K562 (cell line): ENCODE results near the gene CACNG7. TPM values are rescaled to one million over a fixed set of nuclear protein-coding genes. Genes with fewer than 3 reads are reported as not detected.

Source experiments
- CBX3 ChIP-seq, 2 experiments: IDR thresholded peaks; 1 replicate in 1 of 2; 2 replicates in 1 of 2; pipeline ENCODE4 v1.6.1; 2012; ENCODE audit warnings: inconsistent platforms in 2 of 2, low read length in 2 of 2, borderline replicate concordance in 1 of 2, control low read depth in 1 of 2
- STAT6 ChIP-seq: sonication (generic); formaldehyde crosslinking; IDR thresholded peaks from 2 replicates; pipeline ENCODE4 v1.8.1; 2023; ENCODE audit warnings: mild to moderate bottlenecking, missing genetic modification reagents
- ZNF511 ChIP-seq: sonication (generic); formaldehyde crosslinking; IDR thresholded peaks from 2 replicates; pipeline ENCODE4 v1.8.0; 2022; ENCODE audit warnings: mild to moderate bottlenecking, missing genetic modification reagents
- ZNF77 ChIP-seq: fragments of 250-450 bp; sonication (Bioruptor Pico); IDR thresholded peaks from 2 replicates; pipeline ENCODE4 v1.5.0; 2020
- microRNA counts: library from miRNA; unstranded; fragments of <30 nt; microRNA quantifications from one replicate; lab custom pipeline; 2016
- polyA plus RNA-seq, 8 experiments: library from polyadenylated mRNA; depleted of rRNA in 4 of 8; stranded (reverse) in 5 of 8; unstranded in 3 of 8; fragments of >200 nt; fragmentation: Nextera tagmentation in 2 of 8; fragmentation: Illumina TruSeq in 1 of 8; extraction: Ambion mirVana in 2 of 8; extraction: Trizol in 1 of 8; gene quantifications; 2 replicates each; pipeline versions ENCODE4 v1.2.1 to v1.2.3, GENCODE V29; 2011 to 2014; ENCODE audit warnings: inconsistent platforms in 1 of 8, missing spikeins in 1 of 8
- total RNA-seq, 7 experiments: library from RNA; depleted of rRNA in 6 of 7; stranded (reverse); fragments of >200 nt in 6 of 7; fragmentation: Illumina TruSeq in 2 of 7; extraction: Trizol in 2 of 7; gene quantifications; 2 replicates each; pipeline versions ENCODE4 v1.2.1 to v1.2.3, GENCODE V29; 2011 to 2021; ENCODE audit warnings: low replicate concordance in 1 of 7

CACNG7 gene
- total and polyA plus RNA-seq, 9 of the 15 experiments (the other 6 are each of a cell fraction or from before 2014, with no cell fraction given): not detected

GRCh38 chr19:53993448-53993847, 84.4 kb downstream of the CACNG7 start (continued):
- TF ChIP-seq STAT6 (CRISPR knock-in tag) (no peak), ZNF77 (CRISPR knock-in tag) (no peak), ZNF511 (CRISPR knock-in tag) (no peak), CBX3 (IDR thresholded peaks at IDR 0.05; ENCODE audit: borderline replicate concordance in 1 of 2, low read length in 2 of 2) (no peak)

MicroRNAs encoded within 50 kb of the gene (microRNA counts, 767-probe panel; counts per million panel counts)
- not detected for microRNA hsa-miR-935 (lab: Ali Mortazavi, UCI)

Other genes with a start within 250 kb of the CACNG7 start
Only the 7 nearest of the 12 such genes appear.
- not detected in 2 replicates for gene NLRP12, start 85.0 kb upstream of the CACNG7 start, total RNA-seq (2014; rRNA removed)
- not detected in 2 replicates for gene NLRP12, start 85.0 kb upstream of the CACNG7 start, total RNA-seq (2014; rRNA removed; fragmentation: Illumina TruSeq; extraction: Trizol)
- not detected in 2 replicates for gene NLRP12, start 85.0 kb upstream of the CACNG7 start, total RNA-seq (2015; rRNA removed; fragmentation: Illumina TruSeq; extraction: Trizol)
- 0.04 TPM in 1 of 2 replicates, not detected in the other for gene NLRP12, start 85.0 kb upstream of the CACNG7 start, total RNA-seq (2021)
- not detected in 2 replicates for gene NLRP12, start 85.0 kb upstream of the CACNG7 start, polyA plus RNA-seq (2011; rRNA removed)
- gene NLRP12, start 85.0 kb upstream of the CACNG7 start, polyA plus RNA-seq (2014; fragmentation: Illumina TruSeq; extraction: Trizol): not detected in 2 replicates
- not detected for gene NLRP12, start 85.0 kb upstream of the CACNG7 start, polyA plus RNA-seq (2014; fragmentation: Nextera tagmentation; extraction: Ambion mirVana)
- 0.03 TPM in 1 of 2 replicates, not detected in the other for gene NLRP12, start 85.0 kb upstream of the CACNG7 start, polyA plus RNA-seq (2014; rRNA removed)
- gene MYADM, start 41.4 kb upstream of the CACNG7 start, total RNA-seq (2014; rRNA removed): 4.5 and 14.4 TPM in 2 replicates
- 6.7 and 7.1 TPM in 2 replicates for gene MYADM, start 41.4 kb upstream of the CACNG7 start, total RNA-seq (2014; rRNA removed; fragmentation: Illumina TruSeq; extraction: Trizol)
- gene MYADM, start 41.4 kb upstream of the CACNG7 start, total RNA-seq (2015; rRNA removed; fragmentation: Illumina TruSeq; extraction: Trizol): 14.4 and 16.0 TPM in 2 replicates
- gene MYADM, start 41.4 kb upstream of the CACNG7 start, total RNA-seq (2021): 65.5 and 70.3 TPM in 2 replicates
- gene MYADM, start 41.4 kb upstream of the CACNG7 start, polyA plus RNA-seq (2011; rRNA removed): 5.6 and 17.2 TPM in 2 replicates
- gene MYADM, start 41.4 kb upstream of the CACNG7 start, polyA plus RNA-seq (2014; fragmentation: Illumina TruSeq; extraction: Trizol): 26.1 and 44.1 TPM in 2 replicates
- 10 to 100 TPM; 10.4 to 24.8 TPM for gene MYADM, start 41.4 kb upstream of the CACNG7 start, polyA plus RNA-seq (2014; fragmentation: Nextera tagmentation; extraction: Ambion mirVana)
- 18.5 and 19.5 TPM in 2 replicates for gene MYADM, start 41.4 kb upstream of the CACNG7 start, polyA plus RNA-seq (2014; rRNA removed)
- not detected in 2 replicates for gene PRKCG, start 27.1 kb upstream of the CACNG7 start, total RNA-seq (2014; rRNA removed)
- gene PRKCG, start 27.1 kb upstream of the CACNG7 start, total RNA-seq (2014; rRNA removed; fragmentation: Illumina TruSeq; extraction: Trizol): not detected in 2 replicates
- gene PRKCG, start 27.1 kb upstream of the CACNG7 start, total RNA-seq (2015; rRNA removed; fragmentation: Illumina TruSeq; extraction: Trizol): not detected in 2 replicates
- 0.09 TPM in 1 of 2 replicates, not detected in the other for gene PRKCG, start 27.1 kb upstream of the CACNG7 start, total RNA-seq (2021)
- 0.04 TPM in 1 of 2 replicates, not detected in the other for gene PRKCG, start 27.1 kb upstream of the CACNG7 start, polyA plus RNA-seq (2011; rRNA removed)
- gene PRKCG, start 27.1 kb upstream of the CACNG7 start, polyA plus RNA-seq (2014; fragmentation: Illumina TruSeq; extraction: Trizol): not detected in 2 replicates
- gene PRKCG, start 27.1 kb upstream of the CACNG7 start, polyA plus RNA-seq (2014; fragmentation: Nextera tagmentation; extraction: Ambion mirVana): not detected
- gene PRKCG, start 27.1 kb upstream of the CACNG7 start, polyA plus RNA-seq (2014; rRNA removed): not detected in 2 replicates
- 0.05 TPM in 1 of 2 replicates, not detected in the other for gene CACNG8, start 53.7 kb downstream of the CACNG7 start, total RNA-seq (2014; rRNA removed)
- not detected in 2 replicates for gene CACNG8, start 53.7 kb downstream of the CACNG7 start, total RNA-seq (2014; rRNA removed; fragmentation: Illumina TruSeq; extraction: Trizol)
- not detected in 2 replicates for gene CACNG8, start 53.7 kb downstream of the CACNG7 start, total RNA-seq (2015; rRNA removed; fragmentation: Illumina TruSeq; extraction: Trizol)
- 0.02 TPM in 1 of 2 replicates, not detected in the other for gene CACNG8, start 53.7 kb downstream of the CACNG7 start, total RNA-seq (2021)
- not detected in 2 replicates for gene CACNG8, start 53.7 kb downstream of the CACNG7 start, polyA plus RNA-seq (2011; rRNA removed)
- gene CACNG8, start 53.7 kb downstream of the CACNG7 start, polyA plus RNA-seq (2014; fragmentation: Illumina TruSeq; extraction: Trizol): not detected in 2 replicates
- gene CACNG8, start 53.7 kb downstream of the CACNG7 start, polyA plus RNA-seq (2014; fragmentation: Nextera tagmentation; extraction: Ambion mirVana): not detected
- not detected in 2 replicates for gene CACNG8, start 53.7 kb downstream of the CACNG7 start, polyA plus RNA-seq (2014; rRNA removed)
- not detected in 2 replicates for gene CACNG6, start 82.4 kb downstream of the CACNG7 start, total RNA-seq (2014; rRNA removed)
- not detected in 2 replicates for gene CACNG6, start 82.4 kb downstream of the CACNG7 start, total RNA-seq (2014; rRNA removed; fragmentation: Illumina TruSeq; extraction: Trizol)
- gene CACNG6, start 82.4 kb downstream of the CACNG7 start, total RNA-seq (2015; rRNA removed; fragmentation: Illumina TruSeq; extraction: Trizol): not detected in 2 replicates
- gene CACNG6, start 82.4 kb downstream of the CACNG7 start, total RNA-seq (2021): not detected in 2 replicates
- not detected in 2 replicates for gene CACNG6, start 82.4 kb downstream of the CACNG7 start, polyA plus RNA-seq (2011; rRNA removed)
- not detected in 2 replicates for gene CACNG6, start 82.4 kb downstream of the CACNG7 start, polyA plus RNA-seq (2014; fragmentation: Illumina TruSeq; extraction: Trizol)
- not detected for gene CACNG6, start 82.4 kb downstream of the CACNG7 start, polyA plus RNA-seq (2014; fragmentation: Nextera tagmentation; extraction: Ambion mirVana)
- not detected in 2 replicates for gene CACNG6, start 82.4 kb downstream of the CACNG7 start, polyA plus RNA-seq (2014; rRNA removed)
- not detected in 2 replicates for gene VSTM1, start 154.6 kb downstream of the CACNG7 start, total RNA-seq (2014; rRNA removed)
- not detected in 2 replicates for gene VSTM1, start 154.6 kb downstream of the CACNG7 start, total RNA-seq (2014; rRNA removed; fragmentation: Illumina TruSeq; extraction: Trizol)
- not detected in 2 replicates for gene VSTM1, start 154.6 kb downstream of the CACNG7 start, total RNA-seq (2015; rRNA removed; fragmentation: Illumina TruSeq; extraction: Trizol)
- gene VSTM1, start 154.6 kb downstream of the CACNG7 start, total RNA-seq (2021): not detected in 2 replicates
- not detected in 2 replicates for gene VSTM1, start 154.6 kb downstream of the CACNG7 start, polyA plus RNA-seq (2011; rRNA removed)
- not detected in 2 replicates for gene VSTM1, start 154.6 kb downstream of the CACNG7 start, polyA plus RNA-seq (2014; fragmentation: Illumina TruSeq; extraction: Trizol)
- gene VSTM1, start 154.6 kb downstream of the CACNG7 start, polyA plus RNA-seq (2014; fragmentation: Nextera tagmentation; extraction: Ambion mirVana): not detected
- not detected in 2 replicates for gene VSTM1, start 154.6 kb downstream of the CACNG7 start, polyA plus RNA-seq (2014; rRNA removed)
- gene TARM1, start 172.1 kb downstream of the CACNG7 start, total RNA-seq (2014; rRNA removed): not detected in 2 replicates
- not detected in 2 replicates for gene TARM1, start 172.1 kb downstream of the CACNG7 start, total RNA-seq (2014; rRNA removed; fragmentation: Illumina TruSeq; extraction: Trizol)
- not detected in 2 replicates for gene TARM1, start 172.1 kb downstream of the CACNG7 start, total RNA-seq (2015; rRNA removed; fragmentation: Illumina TruSeq; extraction: Trizol)
- not detected in 2 replicates for gene TARM1, start 172.1 kb downstream of the CACNG7 start, total RNA-seq (2021)
- gene TARM1, start 172.1 kb downstream of the CACNG7 start, polyA plus RNA-seq (2011; rRNA removed): not detected in 2 replicates
- not detected in 2 replicates for gene TARM1, start 172.1 kb downstream of the CACNG7 start, polyA plus RNA-seq (2014; fragmentation: Illumina TruSeq; extraction: Trizol)
- gene TARM1, start 172.1 kb downstream of the CACNG7 start, polyA plus RNA-seq (2014; fragmentation: Nextera tagmentation; extraction: Ambion mirVana): not detected
- not detected in 2 replicates for gene TARM1, start 172.1 kb downstream of the CACNG7 start, polyA plus RNA-seq (2014; rRNA removed)